ENCODE data around the gene C22orf42.

GRCh38 chr22:32132126-32132525 lies 27.0 kb downstream of the C22orf42 start:
- TF ChIP-seq CTCF (IDR thresholded peaks at IDR 0.05; ENCODE audit: low read length), result no peak
- no peak for TF ChIP-seq EZH2 (IDR thresholded peaks at IDR 0.05; ENCODE audit: borderline replicate concordance, low read length)
